ENCODE data around the gene PTPRN2. TPM values are rescaled to one million over a fixed set of nuclear protein-coding genes. Genes with fewer than 3 reads are reported as not detected.
A peak's percentile ranks its signal among the peaks of the same experiment; 100 is the strongest.

The PTPRN2 gene
- total and polyA plus RNA-seq, 9 of the 15 experiments (the other 6 are each of a cell fraction or from before 2014, with no cell fraction given) = not detected

GRCh38 chr7:157766098-157766497, 821.5 kb downstream of the PTPRN2 start:
- Histone ChIP-seq H3K9ac (ENCODE audit: insufficient read depth in 1 of 2, low read depth in 2 of 2, low read length in 2 of 2) (no peak overlapping the region), H4K20me1 (replicated peaks; ENCODE audit: control insufficient read depth, insufficient read depth, low read length) (no peaks in the 10 kb centered on the region; the same call in 1 of the 2 replicates), H3K4me2 (ENCODE audit: insufficient read depth, low read length) (no peak overlapping the region), H3K79me2 (ENCODE audit: control insufficient read depth, insufficient read depth, low read length) (no peaks in the 10 kb centered on the region), H3K4me3 (no peak overlapping the region), H3K36me3 (ENCODE audit: control insufficient read depth, insufficient read depth, low read length) (no peaks in the 10 kb centered on the region), H3K27me3 (ENCODE audit: control insufficient read depth in 2 of 2, insufficient read depth in 2 of 2, low read length in 2 of 2) (peaks cover 22 to 43% of the 10 kb centered on the region in 2 experiments), H3K27ac (ENCODE audit: extremely low read depth, low read depth, low read length) (no peak overlapping the region), H3K9me1 (ENCODE audit: control insufficient read depth, insufficient read depth, low read length) (no peaks in the 10 kb centered on the region), H3K9me3 (replicated peaks; ENCODE audit: control insufficient read depth, insufficient read depth, low read depth, low read length) (no peaks in the 10 kb centered on the region; the same call in 1 of the 2 replicates), H3K4me1 (replicated peaks in 1 of 2; ENCODE audit: control insufficient read depth in 2 of 2, insufficient read depth in 2 of 2, low read length in 2 of 2) (no peaks in the 10 kb centered on the region; a peak in 1 of 5 replicates), H2AFZ (ENCODE audit: low read depth, low read length) (no peak overlapping the region)
- ChIA-PET POLR2A (no interaction called here), CTCF (ENCODE audit: low intra/inter-chr PET ratio) (no interaction called here)
- intact Hi-C loops (cut with micrococcal nuclease) (no loop called here), in situ Hi-C loops (cut with MboI) (no loop called here)
- DNase-seq (ENCODE audit: extremely low read depth in 1 of 4, low spot score in 3 of 4) = no peak
- TF ChIP-seq ZNF592 (IDR thresholded peaks at IDR 0.05) = no peak
- TF ChIP-seq CREBBP (IDR thresholded peaks at IDR 0.05; ENCODE audit: low read depth, low read length) = peak; percentile 13
- TF ChIP-seq ZFP1 (CRISPR knock-in tag; IDR thresholded peaks at IDR 0.05) = no peak
- TF ChIP-seq THRB (CRISPR knock-in tag; conservative IDR thresholded peaks at IDR 0.05) = peak; percentile 43; the same call in 1 of the 2 replicates
- no peak for ATAC-seq
- FAIRE-seq = no peak
- BruUV-seq (replicated peaks) = no TSS peak
